GM19238 (cell line): ENCODE data around the gene UNC13D.

Source experiments
- DNase-seq: peaks from one replicate; pipeline ENCODE4 v3.0.0; 2011; ENCODE audit warnings: low spot score; ENCODE audit not compliant: insufficient read length

The UNC13D gene

DNA sequence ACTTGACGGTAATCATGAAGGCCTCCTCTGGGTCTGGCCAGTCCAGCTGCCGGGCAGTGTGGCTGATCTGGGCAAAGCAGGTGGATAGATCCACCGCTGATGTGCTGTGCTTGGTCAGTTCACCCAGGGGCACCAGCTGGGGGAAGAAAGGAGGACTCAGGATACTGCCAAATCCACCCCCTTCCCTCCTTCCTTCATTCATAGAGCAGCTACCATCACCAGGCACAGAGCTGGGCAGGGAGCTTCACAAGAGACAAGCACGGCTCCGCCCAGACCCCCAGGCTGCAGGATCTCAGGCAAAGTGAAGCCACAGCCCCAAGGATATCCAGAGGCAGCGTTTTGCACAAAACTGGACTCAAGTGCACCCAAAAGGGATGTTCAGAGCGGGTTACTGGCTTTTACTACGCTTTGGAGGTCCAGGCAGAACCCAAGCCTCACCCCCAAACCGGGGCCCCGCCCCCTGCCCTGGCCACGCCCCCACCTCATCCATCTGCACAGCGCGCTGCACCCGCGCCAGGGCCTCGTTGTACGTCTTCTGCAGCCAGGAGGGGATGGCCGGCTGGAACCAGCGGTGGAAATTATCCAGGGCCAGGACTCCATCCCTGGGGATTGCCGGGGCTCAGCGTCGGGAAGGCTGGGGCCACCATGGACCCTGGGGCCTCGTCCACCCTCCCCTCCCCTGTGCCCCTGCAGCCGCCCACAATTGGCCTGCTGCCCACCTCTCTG lies 9.1 kb downstream of the UNC13D start:
- no peak for DNase-seq

DNA sequence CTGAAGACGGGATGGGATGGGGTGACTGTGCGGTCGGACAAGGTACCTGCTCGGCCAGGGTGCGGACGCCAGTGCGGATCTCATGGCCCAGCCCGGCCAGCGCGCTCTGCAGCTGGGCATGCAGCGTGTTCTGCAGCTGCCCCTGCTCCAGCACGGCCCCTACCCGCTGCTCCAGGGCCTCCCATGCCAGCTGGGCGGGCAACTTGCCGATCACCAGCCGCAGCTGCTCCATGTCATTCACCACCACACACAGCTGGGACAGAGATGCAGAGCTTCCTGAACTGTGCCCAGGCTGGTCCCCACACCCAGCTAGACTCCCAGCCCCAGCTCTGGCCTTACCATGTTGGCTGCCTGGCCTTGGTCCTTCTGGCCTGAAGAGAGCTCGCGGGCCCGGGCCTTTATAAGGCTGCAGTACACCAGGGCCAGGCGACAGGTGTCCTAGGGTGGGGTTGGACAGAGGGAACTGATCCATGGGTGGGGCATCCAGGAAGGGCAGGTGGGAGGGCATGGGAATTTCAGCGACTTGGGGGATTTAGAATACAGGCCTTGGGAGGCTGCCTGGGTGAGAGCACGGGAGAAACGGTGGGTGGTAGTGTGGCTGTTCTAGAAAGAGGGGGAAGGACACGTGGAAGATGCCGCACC lies 9.8 kb downstream of the UNC13D start:
- DNase-seq: no peak

DNA sequence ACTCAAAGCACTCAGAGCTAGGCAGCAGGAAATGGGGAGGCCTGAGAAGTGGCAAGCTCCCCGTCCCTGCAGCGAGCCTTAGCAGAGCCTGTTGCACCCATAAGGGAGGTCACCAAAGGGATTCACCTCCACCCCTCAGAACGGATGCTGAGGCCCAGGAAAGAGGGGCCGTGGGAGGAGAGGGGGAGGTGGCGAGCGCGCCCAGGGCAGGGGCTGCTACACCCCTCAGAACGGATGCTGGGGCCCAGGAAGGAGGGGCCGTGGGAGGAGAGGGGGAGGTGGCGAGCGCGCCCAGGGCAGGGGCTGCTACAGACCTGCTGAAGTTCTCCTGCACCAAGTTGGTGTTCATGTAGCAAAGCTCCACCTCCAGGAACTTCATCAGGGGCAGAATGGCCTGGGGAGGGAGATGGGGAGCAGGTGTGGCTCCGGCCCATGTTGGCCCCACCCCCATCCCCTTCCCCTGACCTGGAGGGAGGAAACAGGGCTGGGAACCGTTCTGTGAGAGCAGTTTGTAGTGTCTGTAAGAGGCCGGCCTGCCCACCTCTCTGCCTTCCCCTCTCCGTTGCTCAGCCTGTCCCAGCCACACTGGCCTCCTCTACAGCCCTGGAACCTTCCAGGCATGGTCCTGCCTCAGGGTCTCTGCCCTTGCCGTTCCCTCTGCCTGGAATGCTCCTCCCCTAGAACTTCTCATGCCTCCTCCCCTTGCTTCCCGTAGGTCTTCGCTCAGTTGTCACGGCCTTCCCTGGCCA lies 11.4 kb downstream of the UNC13D start:
- no peak for DNase-seq

- DNase-seq: no peak
These were observed 12.0 kb downstream of the UNC13D start for GRCh38 chr17:75832164-75832651.

GRCh38 chr17:75831032-75831571 lies 13.1 kb downstream of the UNC13D start:
- DNase-seq: no peak

GRCh38 chr17:75830164-75831031 lies 13.8 kb downstream of the UNC13D start:
- DNase-seq: no peak

GRCh38 chr17:75829747-75830146 lies 14.5 kb downstream of the UNC13D start:
- no peak for DNase-seq

DNA sequence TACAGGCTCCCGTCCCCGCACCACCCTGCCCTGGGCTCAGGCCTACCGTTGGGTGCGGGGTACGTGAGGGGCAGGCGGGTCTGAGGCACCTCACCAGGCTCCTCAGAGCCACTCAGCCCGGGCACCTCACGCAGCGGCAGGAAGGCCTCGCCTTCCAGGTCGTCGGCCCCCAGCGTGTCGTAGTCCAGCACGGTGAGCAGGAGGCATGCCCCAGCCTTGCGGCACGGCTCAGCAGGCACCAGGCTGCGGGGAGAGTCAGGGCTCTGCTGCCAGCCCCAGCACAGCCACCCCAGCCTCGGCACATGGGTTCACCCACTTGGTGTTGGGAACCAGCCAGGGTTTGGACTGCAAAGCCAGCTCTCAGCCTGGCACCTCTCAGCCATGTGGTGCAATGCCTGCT lies 15.5 kb downstream of the UNC13D start:
- DNase-seq: no peak

- no peak for DNase-seq
These were observed 16.2 kb downstream of the UNC13D start for GRCh38 chr17:75828076-75828400.

DNA sequence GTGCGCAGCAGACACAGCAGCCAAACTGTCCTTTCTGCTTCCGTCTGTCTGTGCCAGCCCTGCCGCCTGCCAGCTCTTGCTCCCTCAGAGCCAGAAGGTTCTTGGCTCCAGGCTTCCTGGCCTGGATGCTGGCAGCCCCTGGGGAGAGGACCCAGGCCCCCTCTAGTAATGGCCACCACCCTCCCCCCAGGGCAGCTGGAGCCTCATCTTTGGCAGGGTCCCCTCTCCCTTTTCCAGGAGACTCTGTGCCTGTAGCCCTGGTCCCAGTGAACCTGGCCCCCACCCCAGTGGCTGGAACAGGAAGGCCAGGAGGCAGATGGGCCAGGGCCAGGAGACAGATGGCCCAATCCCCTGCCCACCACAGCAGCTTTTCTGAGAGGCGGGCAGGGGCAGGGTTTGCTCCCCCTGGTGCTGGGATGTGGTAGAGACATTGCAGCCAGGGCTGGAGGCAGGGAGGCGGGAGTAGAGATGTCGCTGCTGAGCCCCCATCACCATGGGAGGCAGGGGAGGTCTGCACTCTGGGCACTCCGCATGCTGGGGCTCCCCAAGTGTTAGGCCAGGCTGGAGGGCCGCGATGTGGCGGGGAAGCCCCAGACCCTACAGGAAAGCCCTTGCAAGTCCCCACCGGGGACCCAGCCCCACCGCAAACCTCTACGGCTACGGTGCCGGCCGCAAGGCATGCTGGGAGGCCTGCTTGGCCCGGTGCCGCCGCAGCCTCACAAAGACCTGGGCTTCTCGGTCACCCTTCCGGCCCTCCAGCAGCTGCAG lies 16.7 kb downstream of the UNC13D start:
- DNase-seq: peak; percentile 88

- DNase-seq: no peak
These were observed 17.5 kb downstream of the UNC13D start for GRCh38 chr17:75826561-75827307.

GRCh38 chr17:75825748-75826370 lies 18.3 kb downstream of the UNC13D start:
- DNase-seq: no peak

GRCh38 chr17:75825149-75825552 lies 19.1 kb downstream of the UNC13D start:
- no peak for DNase-seq

- DNase-seq: no peak
These were observed 19.5 kb downstream of the UNC13D start for GRCh38 chr17:75824666-75825065.

DNA sequence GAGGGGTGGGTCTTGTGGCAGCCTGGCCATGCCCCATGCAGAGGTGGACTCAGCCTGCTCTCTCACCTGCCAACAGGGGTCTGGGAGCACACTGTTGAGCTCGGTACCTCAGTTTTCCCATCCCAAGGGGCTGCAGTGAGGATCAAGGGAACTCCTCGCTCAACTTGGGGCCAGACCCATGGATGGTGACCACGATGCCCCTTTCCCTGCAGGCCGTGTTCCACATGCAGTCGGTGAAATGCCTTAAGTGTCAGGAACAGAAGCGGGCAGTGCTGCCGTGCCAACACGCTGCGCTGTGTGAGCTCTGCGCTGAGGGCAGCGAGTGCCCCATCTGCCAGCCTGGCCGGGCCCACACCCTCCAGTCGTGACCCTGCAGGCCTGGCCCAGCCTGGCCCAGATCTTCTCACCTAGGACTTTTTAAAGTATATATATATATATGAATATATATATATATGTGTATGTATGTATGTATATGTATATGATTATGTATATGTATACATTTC lies 20.1 kb downstream of the UNC13D start:
- no peak for DNase-seq

- DNase-seq: no peak
These were observed 20.8 kb downstream of the UNC13D start for GRCh38 chr17:75823257-75824041.

- DNase-seq: no peak
These were observed 21.4 kb downstream of the UNC13D start for GRCh38 chr17:75822800-75823166.

DNA sequence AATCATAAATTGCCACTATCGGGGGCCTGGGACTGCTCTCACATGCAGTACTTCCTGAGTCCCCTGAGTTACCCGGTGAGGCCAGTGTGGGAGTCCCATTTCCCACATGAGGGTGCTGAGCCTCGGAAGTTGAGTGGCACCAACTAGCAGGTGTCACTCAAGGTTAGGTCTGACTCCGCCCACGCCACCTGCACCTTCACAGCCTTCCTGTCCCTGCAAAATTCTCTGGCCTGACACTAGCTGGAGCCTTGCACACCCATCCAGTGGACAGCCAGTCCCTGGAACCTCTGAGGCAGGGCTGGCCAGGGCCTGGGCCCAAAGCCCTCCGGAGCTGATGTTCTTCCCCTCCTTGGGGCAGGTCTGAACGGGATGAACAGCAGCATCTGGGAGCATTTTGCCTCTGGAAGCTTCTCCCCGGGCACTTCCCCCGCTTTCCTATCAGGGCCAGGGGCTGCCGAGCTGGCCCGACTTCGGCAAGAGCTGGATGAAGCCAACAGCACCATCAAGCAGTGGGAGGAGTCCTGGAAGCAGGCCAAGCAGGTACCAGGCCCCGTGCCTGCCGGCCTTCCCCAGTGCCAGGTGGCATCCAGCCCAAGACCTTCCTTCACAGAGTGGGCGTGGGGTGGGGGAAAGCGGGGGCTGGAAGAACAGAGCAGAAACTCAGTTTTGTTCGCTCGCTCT lies 21.9 kb downstream of the UNC13D start:
- DNase-seq: no peak
